Mesothelial cell of epicardium (in vitro differentiated cells): ENCODE measurements around the gene GNAI2. TPM values are rescaled to one million over a fixed set of nuclear protein-coding genes. Genes with fewer than 3 reads are reported as not detected.

Experiments used
- DNase-seq, 2 experiments: peaks; one replicate each; pipeline ENCODE4 v3.0.0; 2021; ENCODE audit warnings: low spot score in 2 of 2; ENCODE audit not compliant: unreplicated experiment in 2 of 2
- H3K27ac Mint-ChIP-seq: 2 replicates; pipeline ENCODE4 v1.8.0; 2021; ENCODE audit warnings: mixed read lengths
- H3K27me3 Mint-ChIP-seq: 2 replicates; pipeline ENCODE4 v1.8.0; 2021; ENCODE audit warnings: low read depth, mixed read lengths
- H3K36me3 Mint-ChIP-seq: 2 replicates; pipeline ENCODE4 v1.8.0; 2021; ENCODE audit warnings: mixed read lengths
- H3K4me1 Mint-ChIP-seq: 2 replicates; pipeline ENCODE4 v1.8.0; 2021; ENCODE audit warnings: mixed read lengths
- H3K4me3 Mint-ChIP-seq: 2 replicates; pipeline ENCODE4 v1.8.0; 2021; ENCODE audit warnings: mild to moderate bottlenecking, moderate library complexity, mixed read lengths
- H3K9me3 Mint-ChIP-seq: 2 replicates; pipeline ENCODE4 v1.8.0; 2021; ENCODE audit warnings: mixed read lengths
- total RNA-seq: library from RNA; stranded (reverse); gene quantifications from 3 replicates; pipeline ENCODE4 v1.2.1, GENCODE V29; 2021
- TF ChIP-seq, protein P1 (sequence below): fragments of 200-600 bp; sonication (generic); IDR thresholded peaks from one replicate; pipeline ENCODE4 v1.5.0; 2021; ENCODE audit warnings: antibody characterized with exemption; ENCODE audit not compliant: unreplicated experiment

GNAI2 gene
- total RNA-seq, 1 donor from 2014 or later: 156 TPM

DNA sequence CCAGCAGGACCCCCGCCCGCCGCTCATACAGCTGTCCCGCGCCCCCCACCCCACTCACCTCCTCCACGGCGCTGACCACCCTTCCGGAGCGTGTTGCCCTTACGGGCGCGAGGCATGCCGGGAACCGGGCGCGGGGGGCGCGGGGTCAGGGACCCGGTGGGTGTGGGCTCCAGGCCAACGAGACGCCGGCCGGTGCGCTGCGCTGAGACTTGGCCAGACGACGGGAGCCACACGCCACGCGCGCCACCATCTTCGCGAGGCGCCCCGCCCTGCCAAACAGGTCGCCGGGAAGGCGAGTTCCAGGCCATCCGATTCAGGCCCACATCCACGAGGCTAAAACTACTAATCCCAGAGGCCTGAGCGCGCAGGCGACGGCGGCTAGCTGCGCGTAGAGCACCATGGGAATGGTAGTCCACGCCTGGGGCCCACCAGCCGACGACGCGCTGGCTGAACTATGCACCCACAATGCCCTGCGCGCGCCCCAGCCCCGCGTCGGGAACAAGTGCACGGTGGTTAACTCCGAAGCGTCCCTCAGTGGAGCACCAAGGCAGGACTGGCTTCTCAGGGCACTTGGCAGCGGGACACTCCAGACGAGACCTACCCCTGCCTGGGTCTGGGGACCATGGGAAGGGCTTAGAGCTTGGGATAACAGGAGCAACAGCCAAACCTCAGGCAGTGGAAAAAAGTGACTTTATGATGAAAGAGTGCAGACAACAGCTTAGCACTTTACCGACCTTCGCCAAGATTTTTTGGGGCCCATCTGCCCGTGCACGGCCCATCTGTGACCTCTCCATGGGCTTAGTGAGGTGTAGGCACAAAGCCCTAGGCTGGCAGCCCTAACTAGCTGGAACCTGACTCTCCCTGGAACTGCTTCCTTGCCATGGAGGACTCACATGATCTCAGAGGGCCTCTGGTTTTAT is 56.4 kb downstream of the GNAI2 start, which contains the start of gene IFRD2:
IFRD2 (minus strand) TSS at position 271 of the 920 bp plus-strand sequence; CDS start at position 116, 155 bp downstream.
- Mint-ChIP-seq H3K27me3 (no peaks in the 10 kb centered on the region), H3K27ac (peak within 1 kb of the TSS; percentile 94), H3K36me3 (peaks cover 1% of the 10 kb centered on the region), H3K9me3 (no peaks in the 10 kb centered on the region), H3K4me1 (peaks cover 13% of the 10 kb centered on the region), H3K4me3 (peak within 1 kb of the TSS; percentile 68)
- peak; percentile 86 to 91 for DNase-seq
- TF ChIP-seq, protein P1, sequence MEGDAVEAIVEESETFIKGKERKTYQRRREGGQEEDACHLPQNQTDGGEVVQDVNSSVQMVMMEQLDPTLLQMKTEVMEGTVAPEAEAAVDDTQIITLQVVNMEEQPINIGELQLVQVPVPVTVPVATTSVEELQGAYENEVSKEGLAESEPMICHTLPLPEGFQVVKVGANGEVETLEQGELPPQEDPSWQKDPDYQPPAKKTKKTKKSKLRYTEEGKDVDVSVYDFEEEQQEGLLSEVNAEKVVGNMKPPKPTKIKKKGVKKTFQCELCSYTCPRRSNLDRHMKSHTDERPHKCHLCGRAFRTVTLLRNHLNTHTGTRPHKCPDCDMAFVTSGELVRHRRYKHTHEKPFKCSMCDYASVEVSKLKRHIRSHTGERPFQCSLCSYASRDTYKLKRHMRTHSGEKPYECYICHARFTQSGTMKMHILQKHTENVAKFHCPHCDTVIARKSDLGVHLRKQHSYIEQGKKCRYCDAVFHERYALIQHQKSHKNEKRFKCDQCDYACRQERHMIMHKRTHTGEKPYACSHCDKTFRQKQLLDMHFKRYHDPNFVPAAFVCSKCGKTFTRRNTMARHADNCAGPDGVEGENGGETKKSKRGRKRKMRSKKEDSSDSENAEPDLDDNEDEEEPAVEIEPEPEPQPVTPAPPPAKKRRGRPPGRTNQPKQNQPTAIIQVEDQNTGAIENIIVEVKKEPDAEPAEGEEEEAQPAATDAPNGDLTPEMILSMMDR: no peak

DNA sequence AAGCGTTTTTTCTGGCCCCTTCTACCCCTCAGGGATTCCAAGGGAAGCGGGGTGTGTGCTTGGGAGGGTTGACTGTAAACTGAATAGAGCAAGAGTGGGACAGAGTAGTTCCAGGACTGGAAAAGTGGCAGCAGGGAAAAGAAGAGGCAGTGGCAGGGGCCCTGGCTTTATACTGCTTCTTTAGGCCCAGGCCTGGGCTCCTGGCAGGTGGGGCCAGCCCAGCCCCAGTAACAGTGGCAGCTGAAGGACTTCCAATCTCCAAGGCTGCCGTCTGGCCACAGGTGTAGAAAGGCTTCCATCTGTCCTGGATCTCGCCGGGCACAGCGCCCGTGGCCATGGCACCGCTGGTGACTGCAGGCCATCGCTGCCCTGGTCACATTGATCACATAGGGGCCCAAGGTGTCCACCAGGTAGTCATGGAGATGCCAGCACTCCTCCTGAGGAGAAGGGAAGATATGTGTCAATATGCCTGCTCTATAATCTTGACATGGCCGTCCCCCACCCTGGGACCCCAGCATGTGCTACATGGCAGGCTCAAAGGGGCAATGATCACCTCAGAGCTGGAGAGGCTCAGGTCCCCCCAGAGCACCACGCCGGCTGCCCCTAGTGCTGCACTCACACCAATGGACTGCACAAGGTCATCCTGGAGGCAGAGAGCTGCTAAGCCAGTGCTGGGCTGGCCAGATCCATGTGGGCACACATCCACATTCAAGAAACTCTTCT is 57.2 kb downstream of the GNAI2 start:
- Mint-ChIP-seq H3K4me1 (peaks cover 17% of the 10 kb centered on the region), H3K4me3 (peak overlapping the region; percentile 68), H3K27ac (peak overlapping the region; percentile 94), H3K36me3 (peaks cover 1% of the 10 kb centered on the region), H3K9me3 (no peaks in the 10 kb centered on the region), H3K27me3 (no peaks in the 10 kb centered on the region)
- DNase-seq: no peak
- TF ChIP-seq, protein P1: no peak

DNA sequence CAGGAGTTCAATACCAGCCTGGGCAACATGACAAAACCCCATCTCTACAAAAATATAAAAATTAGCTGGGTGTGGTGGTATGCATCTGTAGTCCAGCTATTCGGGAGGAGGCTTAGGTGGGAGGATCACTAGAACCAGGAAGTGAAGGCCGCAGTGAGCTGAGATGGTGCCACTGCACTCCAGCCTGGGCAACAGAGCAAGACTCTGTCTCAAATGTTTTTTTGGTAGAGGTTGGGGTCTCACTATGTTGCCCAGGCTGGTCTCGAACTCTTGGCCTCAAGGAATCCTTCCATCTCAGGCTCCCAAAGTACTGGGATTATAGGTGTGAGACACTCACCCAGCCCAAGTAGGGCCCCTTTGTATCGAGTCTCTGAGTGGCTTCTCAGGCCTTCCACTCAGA is 58.1 kb downstream of the GNAI2 start:
- H3K27me3 Mint-ChIP-seq: no peaks in the 10 kb centered on the region
- no peak for DNase-seq
- TF ChIP-seq, protein P1: no peak
- H3K4me3 Mint-ChIP-seq: no peak overlapping the region
- H3K36me3 Mint-ChIP-seq: peaks cover 1% of the 10 kb centered on the region
- H3K9me3 Mint-ChIP-seq: no peaks in the 10 kb centered on the region
- H3K4me1 Mint-ChIP-seq: peaks cover 22% of the 10 kb centered on the region
- no peak overlapping the region for H3K27ac Mint-ChIP-seq

DNA sequence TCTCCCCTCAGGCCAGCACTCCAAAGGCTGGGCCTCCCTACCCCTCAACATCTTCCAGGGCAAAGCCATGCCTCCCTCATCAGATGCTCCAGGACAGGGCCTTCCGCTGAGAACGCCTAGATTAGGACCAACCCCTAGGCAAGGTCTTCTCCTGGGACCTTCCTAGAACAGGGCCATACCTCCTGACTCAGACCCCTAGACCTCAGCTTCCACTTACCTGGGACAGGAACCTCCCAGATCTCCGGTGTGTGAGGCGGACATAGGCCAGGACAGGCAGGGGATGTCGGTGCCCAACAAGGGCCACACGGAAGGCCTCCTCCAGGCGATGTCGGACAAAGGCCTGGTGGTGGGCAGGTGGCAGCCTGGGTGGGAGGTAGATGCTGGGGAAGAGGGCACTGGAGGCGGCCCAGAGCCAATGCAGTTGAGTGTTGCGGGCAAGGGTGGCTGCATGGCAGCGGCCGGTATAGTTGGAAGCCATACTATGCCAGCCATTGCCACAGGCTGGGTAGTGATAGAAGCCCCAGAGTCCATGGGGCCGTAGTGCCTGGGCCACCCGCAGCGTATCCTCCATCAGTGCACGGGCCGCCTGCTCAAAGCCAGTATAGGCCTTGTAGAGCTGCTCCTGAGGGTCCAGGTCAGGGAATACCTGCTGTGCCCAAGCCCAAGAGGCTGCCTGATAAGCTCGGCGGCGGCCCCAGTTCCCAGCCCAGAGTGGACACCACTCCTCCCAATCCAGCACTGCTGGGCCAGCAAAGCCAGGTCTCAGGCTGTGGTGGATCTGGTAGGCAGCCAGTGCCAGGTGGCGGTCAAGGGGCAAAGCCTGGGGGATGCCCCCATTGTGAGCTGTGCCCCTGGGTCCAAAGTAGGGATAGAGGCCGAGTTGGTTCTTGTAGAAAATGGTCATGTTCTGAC is 58.7 kb downstream of the GNAI2 start:
- H3K36me3 Mint-ChIP-seq: peaks cover 1% of the 10 kb centered on the region
- H3K27me3 Mint-ChIP-seq: no peaks in the 10 kb centered on the region
- H3K27ac Mint-ChIP-seq: no peak overlapping the region
- no peaks in the 10 kb centered on the region for H3K9me3 Mint-ChIP-seq
- TF ChIP-seq, protein P1: no peak
- H3K4me3 Mint-ChIP-seq: no peak overlapping the region
- H3K4me1 Mint-ChIP-seq: peaks cover 24% of the 10 kb centered on the region
- DNase-seq: no peak
